Esophagus squamous epithelium (tissue), 4 donors: Measurements from ENCODE around the gene ARMC8.

Experiments used
- POLR2A ChIP-seq, 4 donors: fragments of 450-650 bp; IDR thresholded peaks; one replicate each; pipeline ENCODE4 v1.6.1; 2017; ENCODE audit warnings: antibody characterized with exemption in 4 of 4, mild to moderate bottlenecking in 4 of 4, moderate library complexity in 3 of 4
- TF ChIP-seq, protein P1 (sequence below), 6 experiments: fragments of 450-650 bp in 4 of 6; fragments of 200-600 bp in 2 of 6; sonication (generic) in 2 of 6; IDR thresholded peaks; one replicate each; pipeline ENCODE4 v1.5.1; 2016 to 2019; ENCODE audit warnings: antibody characterized with exemption in 6 of 6, mild to moderate bottlenecking in 4 of 6, moderate library complexity in 4 of 6

DNA sequence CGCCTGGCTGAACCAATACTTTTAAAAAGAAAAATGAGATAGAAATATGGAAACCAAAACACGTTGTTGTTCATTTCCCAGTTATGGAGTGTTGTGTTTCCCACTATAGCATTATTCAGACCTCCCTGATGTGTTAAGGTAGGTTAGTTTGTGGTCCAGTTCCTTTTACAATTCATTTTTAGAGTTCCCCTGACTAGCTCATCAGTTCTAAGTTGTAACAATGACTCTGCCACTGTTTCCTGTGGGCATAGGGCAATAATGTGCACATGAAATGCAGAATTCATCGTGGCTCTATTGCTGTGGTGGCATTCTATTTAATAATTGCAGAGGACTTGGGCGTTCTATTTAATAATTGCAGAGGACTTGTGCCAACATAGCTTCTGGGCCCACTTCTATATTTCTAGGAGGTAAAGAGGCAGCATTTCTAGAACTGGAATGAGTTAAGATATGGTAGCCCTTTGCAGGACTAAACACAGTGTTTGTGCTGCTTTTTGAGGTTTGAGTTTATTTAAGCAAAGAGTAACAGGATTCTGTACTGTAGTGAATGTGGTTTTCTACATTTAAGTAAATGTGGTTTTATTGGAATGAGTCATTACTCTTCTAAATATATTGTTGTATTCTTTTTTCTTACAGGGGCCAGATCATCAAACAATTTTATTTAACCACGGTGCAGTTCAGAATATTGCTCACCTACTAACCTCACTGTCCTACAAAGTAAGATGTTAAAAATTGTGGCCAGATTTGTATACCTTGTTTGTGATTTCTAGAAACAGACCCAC is 47.5 kb downstream of the ARMC8 start:
- TF ChIP-seq, protein P1, sequence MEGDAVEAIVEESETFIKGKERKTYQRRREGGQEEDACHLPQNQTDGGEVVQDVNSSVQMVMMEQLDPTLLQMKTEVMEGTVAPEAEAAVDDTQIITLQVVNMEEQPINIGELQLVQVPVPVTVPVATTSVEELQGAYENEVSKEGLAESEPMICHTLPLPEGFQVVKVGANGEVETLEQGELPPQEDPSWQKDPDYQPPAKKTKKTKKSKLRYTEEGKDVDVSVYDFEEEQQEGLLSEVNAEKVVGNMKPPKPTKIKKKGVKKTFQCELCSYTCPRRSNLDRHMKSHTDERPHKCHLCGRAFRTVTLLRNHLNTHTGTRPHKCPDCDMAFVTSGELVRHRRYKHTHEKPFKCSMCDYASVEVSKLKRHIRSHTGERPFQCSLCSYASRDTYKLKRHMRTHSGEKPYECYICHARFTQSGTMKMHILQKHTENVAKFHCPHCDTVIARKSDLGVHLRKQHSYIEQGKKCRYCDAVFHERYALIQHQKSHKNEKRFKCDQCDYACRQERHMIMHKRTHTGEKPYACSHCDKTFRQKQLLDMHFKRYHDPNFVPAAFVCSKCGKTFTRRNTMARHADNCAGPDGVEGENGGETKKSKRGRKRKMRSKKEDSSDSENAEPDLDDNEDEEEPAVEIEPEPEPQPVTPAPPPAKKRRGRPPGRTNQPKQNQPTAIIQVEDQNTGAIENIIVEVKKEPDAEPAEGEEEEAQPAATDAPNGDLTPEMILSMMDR (IDR thresholded peaks at IDR 0.05), result no peak
- no peak for TF ChIP-seq POLR2A (IDR thresholded peaks at IDR 0.05)
